DMS53 treated with DMSO at 0.1 percent for 48 hours (cell line): ENCODE results near the gene TMEM273.

Experiments used
- DNase-seq: peaks from one replicate; lab custom pipeline; 2025; ENCODE audit not compliant: unreplicated experiment; lab: John Stamatoyannopoulos, UW

Gene TMEM273

DNA sequence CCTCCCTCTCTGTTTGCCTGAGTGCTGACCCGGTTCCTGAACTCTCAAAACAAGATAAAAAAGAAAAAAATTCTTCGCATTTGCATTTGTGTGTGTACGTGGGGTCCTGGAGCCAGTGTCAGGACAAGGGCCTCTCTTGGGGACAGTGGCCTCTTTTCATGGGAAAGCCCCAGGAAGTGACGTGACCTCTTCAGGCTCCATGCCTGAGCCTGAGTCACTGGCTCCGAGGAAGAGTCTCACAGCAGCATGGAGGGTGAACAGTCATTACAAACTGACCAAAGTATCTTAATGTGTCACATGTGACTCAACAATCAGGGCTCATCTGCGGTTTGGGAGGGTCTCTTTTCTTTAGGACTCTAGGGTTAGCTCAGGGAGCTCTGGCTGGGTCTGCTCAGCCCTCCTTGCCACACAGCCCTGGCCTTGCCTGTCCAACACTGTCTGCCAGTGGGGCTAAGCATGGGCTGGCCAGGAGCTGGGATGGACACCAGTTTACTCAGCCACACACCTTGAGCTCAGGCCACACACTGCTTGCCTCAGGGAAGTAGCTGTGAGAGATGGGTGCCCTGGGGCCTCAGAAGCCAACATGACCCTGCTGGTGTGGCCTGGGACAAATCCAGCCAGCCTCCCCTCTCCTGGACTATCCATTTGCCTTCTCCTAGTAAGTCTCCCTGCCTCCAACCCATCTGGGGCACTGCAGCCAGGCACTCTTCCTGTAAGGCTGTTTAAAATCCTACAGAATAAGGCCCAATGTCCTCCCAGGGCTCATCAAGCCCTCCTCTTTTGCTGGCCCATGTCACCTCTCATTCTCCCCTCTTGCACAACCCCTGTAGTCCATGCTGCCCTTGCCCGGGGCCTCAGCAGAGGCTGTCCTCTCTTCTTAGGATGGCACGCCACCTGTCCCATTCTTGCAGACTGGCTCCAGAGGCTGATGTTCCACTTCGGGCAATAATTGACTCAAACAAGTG is 10.5 kb downstream of the TMEM273 start:
- DNase-seq = peak; percentile 33

DNA sequence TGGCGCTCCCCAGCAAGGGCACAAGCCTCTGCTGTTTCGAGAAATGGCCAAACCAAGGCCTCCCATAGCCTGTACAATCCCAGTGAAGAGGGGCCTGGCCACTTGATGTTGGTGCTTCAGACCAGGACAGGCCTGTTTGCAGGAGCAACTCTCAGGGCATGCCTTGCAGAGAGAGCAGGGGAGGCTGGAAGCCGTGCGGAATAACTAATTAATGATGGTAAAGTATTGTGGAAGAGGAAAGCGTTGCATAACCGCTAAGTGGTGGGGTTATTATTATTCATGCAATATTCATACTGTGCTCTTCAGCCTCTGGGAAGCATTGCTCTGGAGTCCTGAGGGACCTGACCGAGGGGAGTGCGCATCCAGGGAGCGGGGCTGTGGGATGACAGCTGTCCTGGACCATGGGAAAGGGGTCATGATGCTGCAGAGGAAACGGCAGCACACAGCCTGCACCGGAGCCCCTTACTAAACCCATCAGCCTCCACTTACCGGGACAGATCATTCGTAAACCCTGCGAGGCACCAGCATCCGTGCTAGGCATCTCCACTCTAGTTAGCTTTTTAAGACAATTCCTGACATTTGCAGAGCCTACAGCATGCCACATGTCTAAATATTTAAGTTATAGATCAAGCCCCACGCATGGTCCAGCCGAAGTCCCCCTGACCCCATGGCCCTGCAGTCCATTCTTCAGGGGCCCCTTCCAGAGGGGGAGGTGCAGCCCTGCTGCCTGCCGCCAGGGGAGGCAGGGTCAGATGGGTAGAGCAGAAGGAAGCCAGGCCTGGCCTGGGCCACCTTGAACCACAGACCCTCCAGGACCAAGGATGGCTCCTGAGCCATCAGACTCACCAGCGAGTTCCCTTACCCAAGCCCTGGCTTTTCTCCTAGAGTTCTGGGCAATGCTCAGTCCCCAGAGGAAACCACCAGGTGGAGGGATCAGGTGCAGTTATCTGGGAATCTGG is 11.6 kb downstream of the TMEM273 start:
- DNase-seq = no peak

DNA sequence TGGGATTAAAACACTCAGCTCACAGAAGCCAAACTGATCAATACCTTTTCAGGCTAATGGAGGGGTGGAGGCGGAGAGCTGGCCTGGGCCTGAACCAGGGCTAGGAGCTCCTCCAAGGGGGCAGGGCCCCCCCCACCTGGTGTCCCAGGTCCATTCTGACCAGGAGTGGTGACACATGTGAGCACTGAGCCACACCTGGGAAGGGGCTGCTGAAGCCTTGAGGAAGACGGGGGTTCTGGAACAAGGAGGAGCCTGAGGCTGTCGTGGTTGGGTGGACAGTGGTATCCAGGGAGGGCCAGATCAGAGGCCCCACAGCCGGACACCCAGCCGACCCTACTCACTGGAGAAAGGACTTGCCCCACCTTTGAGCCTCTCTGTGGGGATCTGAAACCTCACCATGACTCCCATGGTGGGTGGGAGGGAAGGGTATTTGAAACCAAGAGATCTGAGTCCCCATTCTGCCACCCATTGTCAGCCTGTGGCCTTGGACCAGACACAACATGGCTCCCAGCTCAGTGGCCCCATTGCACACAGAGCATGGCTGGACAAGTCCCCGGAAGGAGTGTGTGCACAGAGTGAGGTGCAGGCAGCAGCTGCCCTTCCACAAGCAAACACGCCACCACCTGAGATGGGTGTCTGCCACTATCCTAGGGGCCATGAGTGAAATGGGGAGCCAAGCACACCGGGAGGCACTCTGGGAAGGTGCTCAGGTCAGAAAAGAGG is 12.4 kb downstream of the TMEM273 start:
- DNase-seq = no peak

DNA sequence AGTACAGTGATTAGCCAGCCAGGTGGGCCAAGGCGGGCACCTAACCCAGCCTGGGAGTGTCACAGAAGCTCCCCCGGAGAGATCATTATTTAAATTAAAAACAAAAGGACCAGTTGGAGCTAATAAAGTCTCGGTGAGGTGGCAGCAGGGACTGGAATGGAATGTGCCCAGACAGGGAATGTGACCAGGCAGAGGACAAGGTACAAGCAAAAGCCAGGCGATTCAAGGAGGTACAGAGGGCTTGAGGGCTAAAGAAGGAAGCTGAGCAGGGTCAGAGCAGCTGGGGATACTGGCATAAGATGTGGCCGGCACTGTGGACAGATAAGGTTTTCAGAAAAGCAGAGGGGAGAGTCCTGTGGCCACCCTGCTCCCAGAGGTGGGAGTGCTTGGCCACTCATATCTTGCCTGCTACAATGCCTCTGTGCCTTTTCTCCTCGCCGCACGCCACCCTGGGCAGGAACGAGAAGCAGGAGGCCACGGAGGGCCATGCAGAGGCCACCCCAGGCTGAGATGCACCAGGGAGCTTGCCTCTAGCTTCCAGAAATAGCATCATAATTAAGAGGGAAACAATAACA is 13.2 kb downstream of the TMEM273 start:
- DNase-seq = no peak

DNA sequence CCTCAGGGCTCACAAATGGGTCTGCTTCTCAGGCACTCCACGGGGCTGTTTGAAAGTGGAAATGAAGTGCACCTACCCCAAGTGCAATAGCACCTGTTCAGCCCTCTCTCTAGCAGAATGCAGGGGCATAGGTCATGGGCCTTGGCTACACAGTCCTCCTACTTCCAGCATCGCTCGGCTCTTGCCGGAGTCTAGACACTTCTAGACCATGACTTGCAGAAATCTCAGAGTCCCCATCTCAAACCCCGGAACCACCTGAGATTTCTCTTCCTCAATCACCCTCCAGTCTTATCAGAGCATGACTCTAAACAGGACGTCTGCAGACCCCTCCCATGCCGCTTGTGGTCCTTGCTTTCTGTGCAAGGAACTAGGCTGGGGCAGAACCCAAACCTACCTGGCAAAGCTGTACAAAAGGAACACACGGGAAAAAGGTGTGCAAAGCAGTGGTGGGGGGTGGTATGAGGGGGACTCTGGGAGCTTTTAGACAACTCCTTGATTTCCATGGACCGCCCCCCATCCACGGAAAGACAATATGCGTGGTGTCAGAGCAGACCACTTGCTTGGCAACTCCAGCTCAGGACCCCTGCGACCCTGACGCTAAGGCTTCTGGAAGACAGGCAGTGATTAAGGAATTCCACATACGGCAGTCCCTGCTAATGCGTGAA is 13.8 kb downstream of the TMEM273 start:
- no peak for DNase-seq

DNA sequence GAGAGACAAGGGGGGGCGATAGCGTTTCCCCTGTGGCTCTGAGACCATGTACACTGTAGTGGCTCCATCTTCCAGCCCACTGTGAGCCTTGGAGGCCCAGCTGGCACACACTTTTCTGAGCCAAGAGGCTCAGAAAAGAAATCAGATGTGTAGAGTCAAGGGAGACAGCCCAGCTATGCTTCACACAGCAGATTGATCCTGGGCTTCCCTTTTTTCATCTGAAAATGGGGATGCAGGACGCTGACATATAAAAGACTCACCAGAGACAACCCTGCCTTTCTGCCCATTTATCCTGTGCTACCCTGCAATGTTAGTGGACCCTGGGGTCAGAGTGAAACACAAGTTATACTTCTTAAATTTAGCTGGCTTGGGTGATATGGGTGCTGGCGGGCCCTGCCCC is 14.3 kb downstream of the TMEM273 start:
- DNase-seq = no peak

DNA sequence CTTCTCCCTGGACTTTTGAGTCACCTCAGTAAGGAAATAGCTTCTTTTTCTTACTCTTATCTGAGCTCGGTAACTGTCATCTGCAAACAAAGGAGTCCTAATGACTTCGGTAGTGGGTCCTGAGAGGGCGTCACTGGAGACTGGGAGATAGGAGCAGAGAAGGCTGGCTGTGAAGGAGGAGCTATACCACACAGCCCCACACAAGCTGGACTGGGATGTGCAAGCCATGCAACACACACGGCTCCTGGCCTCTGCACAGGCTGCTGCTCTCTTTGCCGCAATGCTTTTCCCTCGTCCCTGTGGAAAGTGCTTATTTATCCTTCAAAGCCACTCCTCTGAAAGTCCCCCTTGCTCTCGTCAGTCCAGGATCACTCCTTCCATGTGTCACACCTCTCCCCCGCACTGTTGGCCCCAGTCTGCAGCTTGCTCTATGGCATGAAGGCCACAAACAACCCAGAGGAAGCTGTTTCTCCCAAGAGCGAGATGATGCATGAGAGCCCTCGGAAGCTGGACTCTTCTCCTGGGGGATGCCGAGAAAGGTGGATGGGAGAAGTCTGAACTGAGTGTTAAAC is 14.9 kb downstream of the TMEM273 start:
- DNase-seq = no peak

DNA sequence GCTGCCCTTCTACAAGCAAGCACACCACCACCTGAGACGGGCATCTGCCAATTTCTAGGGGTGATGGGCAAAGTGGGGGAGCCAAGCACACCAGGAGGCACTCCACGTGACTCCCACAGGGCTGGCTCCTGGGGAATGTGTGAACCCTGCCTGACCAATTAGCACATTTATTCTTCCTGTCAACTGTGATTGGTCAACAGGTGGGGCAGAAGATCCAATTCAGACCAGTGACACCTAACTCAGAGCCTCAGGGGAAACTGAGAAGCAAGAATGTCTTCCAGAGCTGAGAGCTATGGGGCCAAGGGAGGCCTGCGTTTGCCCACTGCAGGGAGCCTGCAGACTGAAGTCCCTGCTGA is 15.4 kb downstream of the TMEM273 start:
- DNase-seq = no peak

DNA sequence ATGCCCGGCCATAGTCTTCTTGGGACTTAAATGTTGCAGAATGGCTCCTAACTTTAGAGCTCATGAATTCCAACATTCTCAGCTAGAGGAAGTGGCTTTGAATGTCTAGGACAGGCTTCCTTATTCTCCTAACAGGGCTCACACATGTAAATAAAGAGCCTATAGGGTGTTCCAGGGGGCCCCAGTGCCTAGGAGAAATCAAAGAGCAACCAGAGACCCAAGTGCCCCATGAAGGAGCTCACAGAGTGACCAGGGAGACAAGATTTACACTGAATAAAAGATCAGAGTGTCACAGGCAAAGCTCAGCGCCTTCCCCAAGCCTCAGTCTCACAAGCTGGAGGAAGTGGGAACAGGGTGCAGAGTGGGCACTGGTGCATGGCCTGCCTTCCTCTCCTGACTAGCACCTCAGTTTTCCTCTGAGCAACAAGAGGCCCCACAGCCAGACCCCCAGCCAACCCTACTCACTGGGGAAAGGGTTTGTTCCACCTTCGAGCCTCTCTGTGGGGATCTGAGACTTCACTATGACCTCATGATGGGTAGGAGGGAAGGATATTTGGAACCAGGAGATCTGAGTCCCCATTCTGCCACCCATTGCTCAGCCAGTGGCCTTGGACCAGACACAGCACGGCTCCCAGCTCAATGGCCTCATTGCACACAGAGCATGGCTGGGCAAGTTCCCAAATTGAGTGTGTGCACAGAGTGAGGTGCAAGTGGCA is 16.0 kb downstream of the TMEM273 start:
- DNase-seq = no peak

DNA sequence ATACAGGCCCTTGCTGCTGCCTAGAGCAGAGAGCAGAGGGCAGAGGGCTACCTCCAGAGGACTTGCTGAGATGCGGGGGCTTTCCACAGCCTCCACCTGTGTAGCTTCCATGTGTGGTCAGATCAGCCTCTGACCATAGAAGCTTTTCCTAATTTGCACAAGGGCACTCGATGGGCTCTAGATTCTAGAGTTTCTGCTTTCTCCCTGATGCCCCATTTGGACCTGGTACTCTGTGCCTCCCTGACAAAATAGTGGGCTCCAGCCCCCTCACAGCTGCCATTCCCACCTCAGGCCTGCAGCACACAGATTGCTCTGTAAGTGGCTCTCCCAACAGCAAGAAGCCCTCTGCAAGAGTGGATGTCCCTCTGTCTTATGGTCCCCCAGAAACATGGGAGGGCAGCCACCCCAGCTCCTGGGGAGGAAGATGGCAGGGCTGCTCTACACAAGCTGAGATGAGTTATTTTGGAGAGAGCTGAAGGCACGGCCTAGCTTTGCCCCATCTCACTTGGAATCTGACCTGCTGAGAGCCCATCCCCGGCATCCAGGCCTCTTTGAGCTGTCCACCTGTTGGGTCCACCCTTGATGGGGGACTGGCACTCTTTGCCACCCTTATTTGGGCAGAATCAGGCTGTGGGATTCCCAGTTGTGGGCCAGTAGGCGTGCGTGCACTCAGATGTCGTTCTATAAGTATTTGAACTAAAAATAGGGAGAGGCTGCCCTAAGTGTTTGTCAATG is 16.7 kb downstream of the TMEM273 start:
- no peak for DNase-seq

DNA sequence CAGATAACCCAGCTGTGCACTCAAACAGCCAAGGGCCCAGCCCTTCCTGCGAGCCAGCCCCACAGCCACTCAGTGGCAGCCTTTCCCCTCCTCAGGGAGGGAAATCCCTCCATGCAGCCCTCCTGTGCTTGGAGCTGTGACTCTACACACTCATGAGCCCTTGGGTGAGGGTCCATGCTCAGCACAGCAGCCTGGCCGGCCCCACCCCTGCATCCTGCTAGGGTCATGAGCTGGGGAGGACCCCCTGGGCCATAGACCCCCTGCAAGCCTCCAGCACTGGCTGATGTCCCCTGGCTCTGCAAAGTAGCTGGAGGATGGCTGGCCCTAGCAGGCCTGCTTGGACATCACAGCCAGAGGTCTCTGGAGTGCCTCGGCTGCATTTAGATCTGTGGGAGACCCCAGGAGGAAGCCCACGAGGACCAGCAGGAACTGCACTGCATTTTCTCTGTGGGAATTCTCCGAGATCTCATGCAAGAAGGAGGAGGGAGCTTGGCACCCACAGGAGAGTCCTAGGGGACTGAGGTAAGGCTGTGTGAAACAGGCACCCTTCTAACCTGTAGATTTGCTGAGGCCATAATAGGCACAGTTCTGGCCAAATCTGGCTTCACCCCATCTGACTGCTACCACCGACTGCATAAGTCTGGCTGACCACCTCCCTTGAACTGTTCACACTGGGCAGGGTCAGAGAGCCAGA is 17.4 kb downstream of the TMEM273 start:
- no peak for DNase-seq

DNA sequence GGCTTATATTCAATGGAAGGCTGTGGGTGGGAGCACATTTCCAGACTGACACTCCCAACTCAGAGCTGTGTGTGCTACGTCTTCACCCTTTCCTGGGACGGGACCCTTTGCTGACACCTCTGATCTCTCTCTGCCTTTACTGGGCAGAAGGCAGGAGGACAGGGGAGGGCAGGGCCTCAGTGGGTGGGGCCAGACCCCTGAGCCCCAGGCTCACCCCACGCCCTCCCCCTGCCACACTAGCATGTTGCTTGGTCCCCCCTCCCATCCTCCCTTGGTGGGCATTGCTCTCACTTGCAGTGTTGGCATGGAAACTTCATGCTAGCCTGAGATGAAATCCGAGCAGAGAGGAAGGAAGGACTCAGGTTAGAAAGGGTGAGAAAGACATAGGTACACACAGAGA is 18.4 kb downstream of the TMEM273 start:
- no peak for DNase-seq

DNA sequence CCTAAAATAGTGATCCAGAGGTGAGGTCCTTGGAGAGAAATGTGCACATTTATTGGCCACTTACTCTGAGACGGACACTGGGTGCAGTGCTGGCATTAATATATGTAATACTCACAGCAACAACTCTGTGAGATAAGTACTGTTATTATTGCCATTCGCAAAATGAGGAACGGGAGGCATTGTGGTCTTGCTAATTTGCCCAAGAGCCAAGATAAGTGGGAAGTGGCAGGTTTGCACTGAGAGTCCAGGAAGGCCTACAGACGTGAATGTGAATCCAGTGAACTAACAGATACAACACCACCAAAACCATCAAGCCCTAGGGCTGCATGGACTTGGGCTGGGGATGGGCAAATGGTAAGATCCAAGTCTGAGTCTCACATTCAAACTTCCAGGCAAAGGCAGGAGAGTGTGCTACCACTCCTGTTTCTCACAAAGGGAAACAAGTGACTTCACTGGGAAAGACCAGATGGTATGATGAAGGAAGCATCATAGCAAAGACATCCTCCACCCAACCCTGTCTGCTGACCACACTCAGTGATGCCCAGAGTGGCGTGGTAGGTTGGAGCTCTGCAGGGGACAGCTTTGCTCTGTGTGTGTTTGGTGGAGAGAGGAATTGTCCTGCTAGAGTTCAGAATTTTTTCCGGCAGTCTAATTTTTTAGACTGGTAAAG is 19.2 kb downstream of the TMEM273 start:
- no peak for DNase-seq

DNA sequence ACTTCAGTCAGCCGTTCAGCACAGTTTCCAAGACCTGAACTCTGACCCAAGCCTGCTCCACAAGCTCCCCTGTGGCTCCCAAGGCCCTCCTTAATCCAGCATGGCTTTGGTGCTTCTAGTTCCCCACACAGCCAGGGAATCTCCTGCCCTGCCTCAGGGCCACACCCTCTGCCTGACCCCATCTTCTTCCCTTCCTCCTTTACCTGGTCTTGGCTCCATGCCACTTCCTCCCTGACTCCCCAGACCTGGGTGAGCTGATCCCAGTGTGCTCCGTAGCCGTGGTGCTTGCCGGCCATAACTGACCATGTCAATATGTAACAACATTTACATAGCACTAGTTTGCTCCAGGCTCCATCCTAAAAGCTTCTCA is 20.0 kb downstream of the TMEM273 start:
- no peak for DNase-seq

DNA sequence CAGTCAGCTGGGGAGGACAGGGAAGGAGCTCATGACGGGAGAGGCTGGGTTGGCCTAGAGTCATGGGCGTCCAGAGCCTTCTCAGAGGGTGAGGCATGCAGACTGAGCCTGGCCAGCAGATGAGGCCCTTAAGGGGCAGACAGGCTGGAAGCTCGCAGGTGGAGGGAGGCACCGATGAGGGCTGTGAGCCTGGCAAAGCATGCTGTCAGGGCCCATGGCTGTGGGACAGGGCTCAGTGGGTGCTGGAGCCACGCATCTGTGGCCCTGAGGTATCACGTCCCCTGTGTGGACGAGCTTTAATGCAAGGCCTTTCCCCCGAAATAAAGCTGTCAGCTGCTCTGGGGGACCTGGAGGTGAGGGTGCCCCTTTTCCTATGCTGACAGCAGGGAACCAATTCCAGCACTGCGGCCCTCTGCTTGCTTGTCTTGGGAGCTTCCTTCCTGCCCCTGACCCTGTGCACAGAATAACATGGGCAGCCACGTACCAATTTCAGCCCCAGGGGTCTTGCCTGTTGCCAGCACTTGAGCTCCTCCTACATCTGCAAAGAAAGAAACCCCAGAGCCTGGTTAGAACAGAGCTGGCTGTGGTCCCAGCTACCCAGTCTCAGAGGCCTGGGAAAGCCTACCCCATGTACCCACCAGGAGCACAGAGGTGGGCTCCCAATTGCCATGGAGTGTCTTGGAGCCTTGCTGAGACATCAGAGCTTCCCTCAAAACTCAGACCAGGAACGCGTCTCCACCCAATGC is 20.6 kb downstream of the TMEM273 start:
- DNase-seq = no peak

DNA sequence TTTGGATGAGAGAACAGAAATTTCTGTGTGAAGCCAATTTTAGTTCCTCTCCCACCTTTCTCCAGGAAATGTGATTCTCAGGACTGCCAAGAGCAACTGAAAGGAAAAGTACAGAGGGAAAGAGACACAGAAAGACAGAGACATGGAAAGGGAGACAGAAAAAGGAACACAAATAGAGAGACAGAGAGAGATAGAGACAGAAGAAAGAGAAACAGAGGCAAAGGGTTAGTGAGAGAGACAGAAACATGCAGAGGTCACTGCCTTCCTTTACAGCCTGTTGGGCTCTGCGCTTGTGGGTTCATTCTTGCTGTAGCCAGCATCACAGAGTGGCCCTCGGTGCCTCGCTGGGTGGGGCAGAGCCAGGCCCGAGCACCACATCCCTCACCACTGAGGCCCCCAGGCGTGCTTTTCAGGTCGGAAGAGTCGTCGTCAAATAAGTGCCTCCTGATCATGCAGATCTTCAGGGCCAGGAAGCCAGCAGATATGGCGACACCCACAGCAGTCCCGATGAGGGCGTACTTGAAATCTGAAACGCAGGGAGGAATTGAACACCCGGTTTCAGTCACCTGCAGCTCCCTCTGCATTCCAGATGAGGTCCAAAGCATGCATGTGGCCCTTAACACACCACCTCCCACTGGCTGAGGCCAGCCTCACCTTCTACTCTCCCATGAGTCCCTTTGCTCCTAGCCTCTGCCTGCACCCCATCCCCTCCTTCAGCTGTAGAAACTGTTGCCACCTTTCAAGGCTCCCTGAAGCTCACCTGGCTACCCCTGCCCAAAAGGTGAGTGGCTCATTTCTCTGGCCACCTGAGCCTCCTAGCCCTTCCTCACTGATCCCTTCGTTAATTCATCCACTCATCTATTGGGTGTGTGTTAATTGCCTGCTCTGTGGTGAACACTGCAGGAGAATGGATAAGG is 21.4 kb downstream of the TMEM273 start:
- DNase-seq = no peak
